Parathyroid adenoma (tissue), 2 donors: ENCODE measurements around the gene PNKD.
A peak's percentile ranks its signal among the peaks of the same experiment; 100 is the strongest.

Source experiments
- H2AFZ ChIP-seq: fragments of 300-600 bp; sonication (generic); one replicate; pipeline ENCODE4 v1.7.0; 2017; ENCODE audit warnings: antibody characterized with exemption, mild to moderate bottlenecking
- H3K27ac ChIP-seq: fragments of 300-600 bp; sonication (generic); one replicate; pipeline ENCODE4 v1.7.0; 2017
- H3K27me3 ChIP-seq: fragments of 300-600 bp; sonication (generic); one replicate; pipeline ENCODE4 v1.7.0; 2017; ENCODE audit warnings: low read length; ENCODE audit not compliant: control insufficient read depth, insufficient read depth
- H3K36me3 ChIP-seq: fragments of 300-600 bp; sonication (generic); one replicate; pipeline ENCODE4 v1.7.0; 2017; ENCODE audit warnings: low read length; ENCODE audit not compliant: control insufficient read depth, insufficient read depth
- H3K4me1 ChIP-seq: fragments of 300-600 bp; sonication (generic); one replicate; pipeline ENCODE4 v1.7.0; 2017; ENCODE audit warnings: control low read depth
- H3K4me2 ChIP-seq: fragments of 300-600 bp; sonication (generic); one replicate; pipeline ENCODE4 v1.7.0; 2017; ENCODE audit warnings: low read length
- H3K4me3 ChIP-seq: fragments of 300-600 bp; sonication (generic); one replicate; pipeline ENCODE4 v1.7.0; 2017; ENCODE audit warnings: low read depth, low read length
- H3K79me2 ChIP-seq: fragments of 300-600 bp; sonication (generic); one replicate; pipeline ENCODE4 v1.7.0; 2017; ENCODE audit warnings: control low read depth
- H3K9ac ChIP-seq: fragments of 300-600 bp; sonication (generic); one replicate; pipeline ENCODE4 v1.7.0; 2017; ENCODE audit warnings: mild to moderate bottlenecking
- H3K9me3 ChIP-seq: fragments of 300-600 bp; sonication (generic); one replicate; pipeline ENCODE4 v1.7.0; 2017; ENCODE audit warnings: low read length; ENCODE audit not compliant: control insufficient read depth
- CTCF ChIP-seq: fragments of 300-600 bp; sonication (generic); IDR thresholded peaks from one replicate; pipeline ENCODE4 v1.7.0; 2017; ENCODE audit warnings: antibody characterized with exemption, mild to moderate bottlenecking
- donor health status: primary hyperparathyroidism.

Gene PNKD

DNA sequence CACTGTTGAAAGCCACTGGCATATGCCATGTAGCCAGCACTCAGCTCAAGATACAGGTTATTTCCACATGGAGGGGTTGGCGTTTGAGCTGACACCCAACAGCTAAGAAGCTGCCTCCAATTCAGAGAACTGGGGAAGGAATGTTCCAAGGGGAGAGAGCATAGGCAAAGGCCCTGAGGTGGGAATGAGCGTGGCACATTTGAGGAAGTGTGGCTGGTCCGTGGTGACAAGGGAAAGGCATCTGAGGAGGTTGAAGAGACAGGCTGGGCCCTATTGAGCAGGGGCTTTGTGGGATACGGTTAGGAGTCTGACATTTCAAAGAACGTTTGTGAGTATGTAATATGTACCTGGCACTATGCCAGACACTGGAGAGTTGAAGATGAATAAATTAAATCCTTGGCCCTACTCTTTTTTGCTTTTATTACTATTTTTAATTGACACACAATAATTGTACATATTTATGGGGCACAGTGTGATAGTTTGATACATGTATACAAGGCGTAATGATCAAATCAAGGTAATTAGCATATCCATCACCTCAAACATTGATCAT lies 49.6 kb downstream of the PNKD start:
- Histone ChIP-seq H3K27me3 (no peaks in the 10 kb centered on the region), H3K27ac (no peak overlapping the region), H3K4me2 (no peak overlapping the region), H3K9me3 (no peaks in the 10 kb centered on the region), H3K4me3 (no peak overlapping the region), H2AFZ (no peak overlapping the region), H3K36me3 (no peaks in the 10 kb centered on the region), H3K79me2 (no peaks in the 10 kb centered on the region), H3K9ac (no peak overlapping the region), H3K4me1 (peaks cover 18% of the 10 kb centered on the region)
- TF ChIP-seq CTCF: no peak

GRCh38 chr2:218320704-218321336 lies 50.5 kb downstream of the PNKD start:
- H2AFZ ChIP-seq: peak overlapping the region; percentile 17
- peaks cover 17% of the 10 kb centered on the region for H3K4me1 ChIP-seq
- H3K4me3 ChIP-seq: no peak overlapping the region
- H3K79me2 ChIP-seq: no peaks in the 10 kb centered on the region
- no peak overlapping the region for H3K9ac ChIP-seq
- no peaks in the 10 kb centered on the region for H3K27me3 ChIP-seq
- no peaks in the 10 kb centered on the region for H3K36me3 ChIP-seq
- H3K27ac ChIP-seq: peak overlapping the region; percentile 8
- no peak overlapping the region for H3K4me2 ChIP-seq
- H3K9me3 ChIP-seq: no peaks in the 10 kb centered on the region
- no peak for TF ChIP-seq CTCF

DNA sequence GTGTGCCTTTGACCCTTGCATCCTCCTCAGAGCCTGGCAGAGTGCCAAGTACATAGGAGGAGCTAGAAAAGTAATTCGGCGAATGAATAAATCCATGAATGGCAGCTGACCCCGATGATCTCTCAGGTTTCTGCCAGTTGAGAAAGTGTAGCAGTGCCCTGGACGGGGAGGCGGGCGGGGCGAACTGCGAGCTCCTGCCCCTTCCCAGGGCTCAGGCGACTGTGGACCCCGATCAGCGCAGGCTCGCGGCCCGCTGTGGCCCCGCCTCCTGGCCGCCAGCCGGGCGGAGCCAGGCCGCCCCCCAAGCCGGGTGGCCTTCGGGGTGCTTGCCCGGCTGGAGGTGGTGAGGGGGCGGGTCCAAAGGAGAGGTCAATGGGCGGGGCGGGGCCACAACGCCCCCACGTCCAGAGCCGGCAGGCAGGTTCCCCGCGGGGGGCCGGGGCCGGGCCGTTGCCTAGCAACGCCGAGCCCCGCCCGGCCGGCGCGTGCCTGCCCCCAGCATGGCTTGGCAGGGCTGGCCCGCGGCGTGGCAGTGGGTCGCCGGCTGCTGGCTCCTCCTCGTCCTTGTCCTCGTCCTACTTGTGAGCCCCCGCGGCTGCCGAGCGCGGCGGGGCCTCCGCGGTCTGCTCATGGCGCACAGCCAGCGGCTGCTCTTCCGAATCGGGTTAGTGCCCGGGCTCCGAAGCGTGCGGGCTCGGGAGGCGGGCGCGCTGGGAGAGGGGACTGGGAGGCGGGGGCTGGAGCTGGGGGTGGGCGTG lies 52.6 kb downstream of the PNKD start:
- Histone ChIP-seq H2AFZ (peak overlapping the region; percentile 87), H3K27me3 (no peaks in the 10 kb centered on the region), H3K4me3 (peak overlapping the region; percentile 56), H3K9me3 (no peaks in the 10 kb centered on the region), H3K4me2 (peak overlapping the region; percentile 85), H3K79me2 (no peaks in the 10 kb centered on the region), H3K27ac (peak overlapping the region; percentile 88), H3K36me3 (no peaks in the 10 kb centered on the region), H3K9ac (no peak overlapping the region), H3K4me1 (peaks cover 15% of the 10 kb centered on the region)
- no peak for TF ChIP-seq CTCF

DNA sequence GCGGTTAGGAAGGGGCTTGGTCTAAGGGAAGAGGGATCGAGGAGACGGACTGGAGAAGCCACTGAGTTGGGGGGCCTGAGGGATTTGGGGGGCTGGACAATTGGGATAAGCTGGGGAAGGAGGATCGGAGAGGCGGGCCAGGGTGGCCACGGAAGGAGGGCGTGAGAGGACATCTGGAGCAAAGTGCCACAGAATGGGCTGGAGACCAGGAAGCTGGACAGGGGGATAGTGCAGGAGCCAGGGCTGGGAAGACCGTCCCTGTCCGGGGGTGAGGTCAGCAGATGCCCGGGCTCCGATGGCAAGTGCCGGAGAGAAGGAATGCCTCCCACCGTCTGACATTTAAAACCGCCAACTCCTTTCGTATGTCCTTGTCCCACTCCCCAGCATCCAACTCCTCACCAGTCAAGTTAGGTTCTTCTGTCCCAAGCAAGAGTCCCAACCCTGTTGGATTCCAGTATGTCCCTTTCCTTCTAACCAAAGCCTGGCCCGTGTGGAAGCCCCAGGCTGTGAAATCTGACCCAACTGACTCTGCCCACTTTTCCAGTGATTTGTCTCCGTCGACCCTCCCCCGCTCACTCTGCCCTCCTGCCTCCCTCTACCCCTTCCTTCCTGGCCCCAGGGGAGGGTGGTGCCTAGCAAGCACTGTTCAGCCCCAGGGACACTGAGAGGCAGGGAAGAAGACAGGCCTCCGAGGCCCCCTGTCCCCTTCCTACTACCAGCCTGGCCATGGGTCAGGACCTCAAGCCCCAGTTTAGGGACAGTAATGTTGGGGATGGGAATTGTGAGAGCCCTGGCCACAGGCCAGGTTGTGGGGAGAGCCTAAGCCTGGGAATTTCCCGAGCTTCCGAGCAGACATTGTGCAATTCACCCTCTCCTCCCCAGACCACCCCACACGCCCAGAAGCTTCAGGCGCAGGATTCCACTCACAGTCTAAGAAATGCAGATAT lies 53.5 kb downstream of the PNKD start:
- peak overlapping the region; percentile 87 for H2AFZ ChIP-seq
- H3K79me2 ChIP-seq: no peaks in the 10 kb centered on the region
- H3K9ac ChIP-seq: no peak overlapping the region
- H3K4me3 ChIP-seq: peak overlapping the region; percentile 56
- H3K4me2 ChIP-seq: peak overlapping the region; percentile 85
- TF ChIP-seq CTCF: no peak
- peaks cover 15% of the 10 kb centered on the region for H3K4me1 ChIP-seq
- H3K9me3 ChIP-seq: no peaks in the 10 kb centered on the region
- H3K36me3 ChIP-seq: no peaks in the 10 kb centered on the region
- H3K27ac ChIP-seq: peak overlapping the region; percentile 88
- H3K27me3 ChIP-seq: no peaks in the 10 kb centered on the region
